GM23248 (cell line): Measurements from ENCODE around the gene VWF. TPM values are rescaled to one million over a fixed set of nuclear protein-coding genes. Genes with fewer than 3 reads are reported as not detected.
A peak's percentile ranks its signal among the peaks of the same experiment; 100 is the strongest.

ENCODE experiments used
- DNase-seq: peaks from one replicate; pipeline ENCODE4 v3.0.0-alpha.2; 2015
- H2AFZ ChIP-seq: fragments of 200-600 bp; sonication (generic); 2 replicates; pipeline ENCODE4 v1.6.1; 2016; ENCODE audit warnings: antibody characterized with exemption
- H3F3A ChIP-seq: fragments of 200-600 bp; sonication (generic); 2 replicates; pipeline ENCODE4 v1.6.1; 2016; ENCODE audit warnings: mild to moderate bottlenecking, antibody characterized with exemption, mixed run types; ENCODE audit not compliant: insufficient read depth
- H3K27ac ChIP-seq: fragments of 200-600 bp; sonication (generic); 2 replicates; pipeline ENCODE4 v1.5.1; 2016; ENCODE audit warnings: mild to moderate bottlenecking
- H3K27me3 ChIP-seq: fragments of 200-600 bp; sonication (generic); replicated peaks from 2 replicates; pipeline ENCODE4 v1.6.1; 2016; ENCODE audit warnings: mild to moderate bottlenecking; ENCODE audit not compliant: insufficient read depth
- H3K36me3 ChIP-seq: fragments of 200-600 bp; sonication (generic); 2 replicates; pipeline ENCODE4 v1.6.1; 2016; ENCODE audit warnings: low read depth, mild to moderate bottlenecking
- H3K4me1 ChIP-seq: fragments of 200-600 bp; sonication (generic); 2 replicates; pipeline ENCODE4 v1.6.1; 2016; ENCODE audit warnings: mild to moderate bottlenecking; ENCODE audit not compliant: insufficient read depth
- H3K4me2 ChIP-seq: fragments of 200-600 bp; sonication (generic); one replicate; pipeline ENCODE4 v1.6.1; 2016; ENCODE audit warnings: mild to moderate bottlenecking; ENCODE audit not compliant: unreplicated experiment
- H3K4me3 ChIP-seq: fragments of 200-600 bp; sonication (generic); 2 replicates; pipeline ENCODE4 v1.5.1; 2016; ENCODE audit warnings: mild to moderate bottlenecking
- H3K79me2 ChIP-seq: fragments of 200-600 bp; sonication (generic); 2 replicates; pipeline ENCODE4 v1.6.1; 2016; ENCODE audit warnings: mild to moderate bottlenecking; ENCODE audit not compliant: insufficient read depth
- H3K9ac ChIP-seq: fragments of 200-600 bp; sonication (generic); 2 replicates; pipeline ENCODE4 v1.6.1; 2016; ENCODE audit warnings: mild to moderate bottlenecking
- H3K9me2 ChIP-seq: fragments of 200-600 bp; sonication (generic); 2 replicates; pipeline ENCODE4 v1.6.1; 2016; ENCODE audit warnings: mixed run types, mild to moderate bottlenecking, moderate library complexity; ENCODE audit not compliant: insufficient read depth
- H3K9me3 ChIP-seq: fragments of 200-600 bp; sonication (generic); one replicate; pipeline ENCODE4 v1.6.1; 2017; ENCODE audit warnings: low read depth
- H4K20me1 ChIP-seq: fragments of 200-600 bp; sonication (generic); 2 replicates; pipeline ENCODE4 v1.6.0; 2016; ENCODE audit not compliant: insufficient read depth
- EZH2 ChIP-seq: fragments of 200-600 bp; sonication (generic); IDR thresholded peaks from 2 replicates; pipeline ENCODE4 v1.6.1; 2018; ENCODE audit warnings: antibody characterized with exemption, mild to moderate bottlenecking; ENCODE audit not compliant: insufficient read depth, poor library complexity, severe bottlenecking
- EZH2phosphoT487 ChIP-seq: fragments of 200-600 bp; sonication (generic); IDR thresholded peaks from 2 replicates; pipeline ENCODE4 v1.6.1; 2018; ENCODE audit warnings: antibody characterized with exemption, moderate library complexity, mild to moderate bottlenecking, low read depth; ENCODE audit not compliant: insufficient read depth
- WGBS, 2 experiments: methylation state at CpG; one replicate each; pipeline ENCODE4 v1.1.6; 2015 to 2017; ENCODE audit warnings: low lambda C conversion rate in 2 of 2, low coverage in 1 of 2; ENCODE audit errors: missing lambda C conversion rate in 2 of 2; 5-methylcytosine and 5-hydroxymethylcytosine counted together
- in situ Hi-C: fragments of 300-500 bp; cut with MboI; formaldehyde crosslinking; loops from 2 replicates; pipeline ENCODE4 v1.15.0; 2020
- polyA plus RNA-seq: library from polyadenylated mRNA; unstranded; fragments of >200 nt; fragmentation: Nextera tagmentation; extraction: Ambion mirVana; gene quantifications from 2 replicates; pipeline ENCODE4 v1.2.1, GENCODE V29; 2016
- total RNA-seq: library from RNA; depleted of rRNA; stranded (reverse); fragments of >200 nt; shearing (Covaris generic); gene quantifications from 2 replicates; pipeline ENCODE4 v1.2.3, GENCODE V29; 2014

The VWF gene
- total and polyA plus RNA-seq, 2 experiments from 2014 or later, result 0.14 TPM; not detected in 1

- H3K79me2 ChIP-seq, result no peaks in the 10 kb centered on the region
- peaks cover 42% of the 10 kb centered on the region for H3K4me1 ChIP-seq
- peak overlapping the region; percentile 76 for H3K27ac ChIP-seq
- H3K36me3 ChIP-seq, result no peaks in the 10 kb centered on the region
- no peaks in the 10 kb centered on the region for H3K9me3 ChIP-seq
- H3K4me2 ChIP-seq, result peak overlapping the region; percentile 85
- peak; percentile 94 for DNase-seq
- TF ChIP-seq EZH2phosphoT487, result no peak
- TF ChIP-seq EZH2, result no peak
- H3K9me2 ChIP-seq, result no peaks in the 10 kb centered on the region
- H2AFZ ChIP-seq, result peak overlapping the region; percentile 69
- no peaks in the 10 kb centered on the region for H3K27me3 ChIP-seq
- H4K20me1 ChIP-seq, result no peaks in the 10 kb centered on the region
- H3K4me3 ChIP-seq, result peak overlapping the region; percentile 55
- H3K9ac ChIP-seq, result peak overlapping the region; percentile 9; the same call in 1 of the 2 replicates
- 1 to 4% methylated on average over 8 to 9 of the region's 9 CpGs for WGBS, 2 experiments
- in situ Hi-C loops, result no loop called here
- H3F3A ChIP-seq, result peaks cover 34% of the 10 kb centered on the region
Measured at GRCh38 chr12:6092784-6093722, 31.4 kb downstream of the VWF start.

GRCh38 chr12:6091786-6092566, 32.5 kb downstream of the VWF start:
- Histone ChIP-seq H3K4me3 (no peak overlapping the region), H2AFZ (no peak overlapping the region), H3K9me2 (no peaks in the 10 kb centered on the region), H3F3A (peaks cover 31% of the 10 kb centered on the region), H3K9me3 (no peaks in the 10 kb centered on the region), H3K4me2 (no peak overlapping the region), H4K20me1 (no peaks in the 10 kb centered on the region), H3K27ac (no peak overlapping the region), H3K4me1 (peaks cover 34% of the 10 kb centered on the region), H3K9ac (no peak overlapping the region), H3K79me2 (no peaks in the 10 kb centered on the region), H3K36me3 (no peaks in the 10 kb centered on the region), H3K27me3 (no peaks in the 10 kb centered on the region)
- DNase-seq, result no peak
- WGBS, 2 experiments, result 91 to 92% methylated on average over 14 of the region's 14 CpGs
- TF ChIP-seq EZH2phosphoT487, result no peak
- TF ChIP-seq EZH2, result no peak
- in situ Hi-C loops, result no loop called here

- TF ChIP-seq EZH2phosphoT487, result no peak
- TF ChIP-seq EZH2, result no peak
- peaks cover 29% of the 10 kb centered on the region for H3F3A ChIP-seq
- no peak overlapping the region for H3K27ac ChIP-seq
- no peaks in the 10 kb centered on the region for H3K36me3 ChIP-seq
- H2AFZ ChIP-seq, result no peak overlapping the region
- no peak overlapping the region for H3K4me2 ChIP-seq
- H3K27me3 ChIP-seq, result no peaks in the 10 kb centered on the region
- no peaks in the 10 kb centered on the region for H3K9me3 ChIP-seq
- in situ Hi-C loops, result no loop called here
- no peaks in the 10 kb centered on the region for H3K79me2 ChIP-seq
- H3K4me3 ChIP-seq, result no peak overlapping the region
- no peaks in the 10 kb centered on the region for H4K20me1 ChIP-seq
- WGBS, 2 experiments, result 56 to 57% methylated on average over 6 of the region's 6 CpGs
- H3K9ac ChIP-seq, result no peak overlapping the region
- peak; percentile 51 for DNase-seq
- H3K4me1 ChIP-seq, result peaks cover 33% of the 10 kb centered on the region
- H3K9me2 ChIP-seq, result no peaks in the 10 kb centered on the region
Measured at GRCh38 chr12:6090803-6091202, 33.7 kb downstream of the VWF start.

GRCh38 chr12:6088921-6089747, 35.3 kb downstream of the VWF start:
- peak overlapping the region; percentile 10 for H3K4me2 ChIP-seq
- no peak overlapping the region for H3K4me3 ChIP-seq
- no peaks in the 10 kb centered on the region for H4K20me1 ChIP-seq
- no peak for TF ChIP-seq EZH2phosphoT487
- no peak for TF ChIP-seq EZH2
- no peak overlapping the region for H2AFZ ChIP-seq
- in situ Hi-C loops, result no loop called here
- no peaks in the 10 kb centered on the region for H3K36me3 ChIP-seq
- peaks cover 42% of the 10 kb centered on the region for H3K4me1 ChIP-seq
- H3K9me3 ChIP-seq, result no peaks in the 10 kb centered on the region
- peak; percentile 84 for DNase-seq
- H3K79me2 ChIP-seq, result no peaks in the 10 kb centered on the region
- peak overlapping the region; percentile 16; the same call in 1 of the 2 replicates for H3K9ac ChIP-seq
- WGBS, 2 experiments, result 36 to 37% methylated on average over 15 of the region's 15 CpGs
- H3F3A ChIP-seq, result peaks cover 29% of the 10 kb centered on the region
- H3K27ac ChIP-seq, result peak overlapping the region; percentile 33
- no peaks in the 10 kb centered on the region for H3K27me3 ChIP-seq
- H3K9me2 ChIP-seq, result no peaks in the 10 kb centered on the region
